DOHH2 (cell line): ENCODE results near the gene GPR78.

Source experiments
- H3F3A ChIP-seq: fragments of 200-600 bp; sonication (generic), shearing (Covaris generic); 2 replicates; pipeline ENCODE4 v1.6.0; 2016; ENCODE audit warnings: antibody characterized with exemption, mild to moderate bottlenecking; ENCODE audit not compliant: control insufficient read depth, insufficient read depth
- H3K27ac ChIP-seq: fragments of 200-600 bp; sonication (generic); 2 replicates; pipeline ENCODE4 v1.5.1; 2014; ENCODE audit warnings: low read depth, mild to moderate bottlenecking, low read length, moderate library complexity
- H3K27me3 ChIP-seq: fragments of 200-600 bp; sonication (generic); 2 replicates; pipeline ENCODE4 v1.6.1; 2014; ENCODE audit warnings: mild to moderate bottlenecking, low read length, mixed read lengths; ENCODE audit not compliant: control insufficient read depth
- H3K36me3 ChIP-seq: fragments of 200-600 bp; sonication (generic); 2 replicates; pipeline ENCODE4 v1.6.1; 2014; ENCODE audit warnings: mild to moderate bottlenecking, low read length, moderate library complexity, mixed read lengths; ENCODE audit not compliant: control insufficient read depth
- H3K4me1 ChIP-seq: fragments of 200-600 bp; sonication (generic); 2 replicates; pipeline ENCODE4 v1.6.1; 2014; ENCODE audit warnings: mild to moderate bottlenecking, low read length, mixed read lengths; ENCODE audit not compliant: control insufficient read depth
- H3K4me2 ChIP-seq: fragments of 200-600 bp; sonication (generic); 2 replicates; pipeline ENCODE4 v1.6.0; 2014; ENCODE audit warnings: mild to moderate bottlenecking, low read length, moderate library complexity
- H3K4me3 ChIP-seq: fragments of 200-600 bp; sonication (generic); 2 replicates; pipeline ENCODE4 v1.5.1; 2014; ENCODE audit warnings: mild to moderate bottlenecking, low read length, mixed read lengths
- H3K79me2 ChIP-seq: fragments of 200-600 bp; sonication (generic); 2 replicates; pipeline ENCODE4 v1.6.1; 2014; ENCODE audit warnings: mild to moderate bottlenecking, low read length, mixed read lengths; ENCODE audit not compliant: control insufficient read depth
- H3K9me2 ChIP-seq: fragments of 200-600 bp; sonication (generic); replicated peaks from 2 replicates; pipeline ENCODE4 v1.6.1; 2014; ENCODE audit warnings: mild to moderate bottlenecking, low read length, mixed read lengths; ENCODE audit not compliant: control insufficient read depth
- H3K9me3 ChIP-seq: fragments of 200-600 bp; sonication (generic); 2 replicates; pipeline ENCODE4 v1.6.1; 2014; ENCODE audit warnings: antibody characterized with exemption, low read length, mixed read lengths; ENCODE audit not compliant: control insufficient read depth, insufficient read depth
- H4K20me1 ChIP-seq: fragments of 200-600 bp; sonication (generic); 2 replicates; pipeline ENCODE4 v1.6.0; 2014; ENCODE audit warnings: low read depth, mild to moderate bottlenecking, antibody characterized with exemption, low read length, moderate library complexity; ENCODE audit not compliant: control insufficient read depth, insufficient read depth
- EZH2phosphoT487 ChIP-seq: fragments of 200-600 bp; sonication (generic); IDR thresholded peaks from 2 replicates; pipeline ENCODE4 v1.6.1; 2017; ENCODE audit warnings: borderline replicate concordance, mild to moderate bottlenecking, antibody characterized with exemption, low read length, moderate library complexity, mixed read lengths
- TF ChIP-seq, protein P1 (sequence below): fragments of 200-600 bp; sonication (generic); IDR thresholded peaks from one replicate; pipeline ENCODE4 v1.5.1; 2014; ENCODE audit warnings: antibody characterized with exemption, mild to moderate bottlenecking, low read depth, low read length; ENCODE audit not compliant: poor library complexity, severe bottlenecking

GPR78 gene

DNA sequence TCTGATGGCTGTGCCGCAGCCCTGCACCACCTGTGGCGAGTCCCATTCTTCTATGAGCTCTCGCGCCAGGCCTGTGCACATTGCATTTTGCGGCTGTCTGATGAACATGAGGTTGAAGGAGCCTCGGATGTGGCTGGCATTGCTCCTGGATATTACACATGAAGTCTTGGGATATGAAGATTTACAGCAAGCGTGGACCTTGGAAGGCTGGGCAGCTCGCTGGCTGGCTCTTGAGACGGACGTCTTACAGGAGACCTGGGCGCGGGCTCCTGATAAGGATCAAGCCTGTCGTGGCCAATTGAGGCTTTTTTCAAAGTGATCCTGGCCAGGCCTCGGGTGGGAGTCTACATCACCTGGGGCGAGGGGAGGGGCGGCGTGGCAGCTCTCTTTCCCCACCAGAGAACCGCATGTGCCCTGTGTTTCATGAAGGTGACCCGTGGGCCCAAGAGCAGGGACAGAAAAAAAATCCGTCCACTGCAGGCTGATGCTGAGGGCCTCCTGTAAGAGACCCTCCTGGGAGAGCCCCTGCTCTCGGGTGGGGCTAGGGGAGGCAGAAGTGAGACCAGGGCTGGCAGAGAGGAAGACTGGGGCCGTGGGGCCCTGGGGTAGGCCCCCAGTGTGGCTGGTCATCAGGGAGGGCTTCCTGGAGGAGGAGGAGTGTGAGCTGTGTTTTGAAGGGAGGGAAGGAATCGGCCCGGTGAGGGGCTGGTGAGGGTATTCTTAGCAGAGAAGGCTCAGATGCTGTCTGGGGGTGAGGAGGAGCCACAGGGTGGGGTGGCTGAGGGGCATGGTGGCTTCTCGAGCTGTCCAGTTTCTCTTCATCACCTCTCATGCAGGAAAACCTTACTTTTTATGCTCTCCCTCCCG is 36.0 kb downstream of the GPR78 start:
- H3K27me3 ChIP-seq = no peaks in the 10 kb centered on the region
- no peaks in the 10 kb centered on the region for H3K9me2 ChIP-seq
- H3K9me3 ChIP-seq = no peaks in the 10 kb centered on the region
- no peak overlapping the region for H3K27ac ChIP-seq
- no peak overlapping the region for H3K4me3 ChIP-seq
- no peaks in the 10 kb centered on the region for H4K20me1 ChIP-seq
- H3K36me3 ChIP-seq = no peaks in the 10 kb centered on the region
- TF ChIP-seq, protein P1, sequence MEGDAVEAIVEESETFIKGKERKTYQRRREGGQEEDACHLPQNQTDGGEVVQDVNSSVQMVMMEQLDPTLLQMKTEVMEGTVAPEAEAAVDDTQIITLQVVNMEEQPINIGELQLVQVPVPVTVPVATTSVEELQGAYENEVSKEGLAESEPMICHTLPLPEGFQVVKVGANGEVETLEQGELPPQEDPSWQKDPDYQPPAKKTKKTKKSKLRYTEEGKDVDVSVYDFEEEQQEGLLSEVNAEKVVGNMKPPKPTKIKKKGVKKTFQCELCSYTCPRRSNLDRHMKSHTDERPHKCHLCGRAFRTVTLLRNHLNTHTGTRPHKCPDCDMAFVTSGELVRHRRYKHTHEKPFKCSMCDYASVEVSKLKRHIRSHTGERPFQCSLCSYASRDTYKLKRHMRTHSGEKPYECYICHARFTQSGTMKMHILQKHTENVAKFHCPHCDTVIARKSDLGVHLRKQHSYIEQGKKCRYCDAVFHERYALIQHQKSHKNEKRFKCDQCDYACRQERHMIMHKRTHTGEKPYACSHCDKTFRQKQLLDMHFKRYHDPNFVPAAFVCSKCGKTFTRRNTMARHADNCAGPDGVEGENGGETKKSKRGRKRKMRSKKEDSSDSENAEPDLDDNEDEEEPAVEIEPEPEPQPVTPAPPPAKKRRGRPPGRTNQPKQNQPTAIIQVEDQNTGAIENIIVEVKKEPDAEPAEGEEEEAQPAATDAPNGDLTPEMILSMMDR = no peak
- no peak for TF ChIP-seq EZH2phosphoT487
- H3K4me1 ChIP-seq = no peaks in the 10 kb centered on the region
- no peaks in the 10 kb centered on the region for H3F3A ChIP-seq
- no peak overlapping the region for H3K4me2 ChIP-seq
- H3K79me2 ChIP-seq = no peaks in the 10 kb centered on the region

DNA sequence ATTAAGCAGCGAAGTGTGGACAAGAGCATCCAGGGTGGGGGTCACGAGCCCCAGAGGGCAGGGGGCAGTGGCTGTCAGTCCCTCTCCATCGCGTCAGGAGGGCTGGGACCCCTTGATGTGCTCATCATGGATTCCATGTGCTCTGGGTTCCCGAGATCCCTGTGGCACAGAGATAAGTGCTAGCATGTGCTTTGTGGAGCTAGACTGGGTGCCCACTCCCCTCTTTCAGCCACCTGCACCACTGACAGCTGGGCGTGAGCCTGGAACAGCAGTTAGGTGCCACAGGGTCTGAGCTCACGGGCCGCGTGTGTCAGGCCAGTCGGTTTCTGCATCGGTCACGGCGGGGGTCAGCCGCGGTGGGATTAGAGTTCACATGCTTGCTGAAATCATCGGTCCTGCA is 36.6 kb downstream of the GPR78 start:
- Histone ChIP-seq H3K9me2 (no peaks in the 10 kb centered on the region), H3K27ac (no peak overlapping the region), H4K20me1 (no peaks in the 10 kb centered on the region), H3K36me3 (no peaks in the 10 kb centered on the region), H3K79me2 (no peaks in the 10 kb centered on the region), H3K27me3 (no peaks in the 10 kb centered on the region), H3K4me3 (no peak overlapping the region), H3K4me2 (no peak overlapping the region), H3K4me1 (no peaks in the 10 kb centered on the region), H3K9me3 (no peaks in the 10 kb centered on the region), H3F3A (no peaks in the 10 kb centered on the region)
- TF ChIP-seq, protein P1 = no peak
- TF ChIP-seq EZH2phosphoT487 = no peak

DNA sequence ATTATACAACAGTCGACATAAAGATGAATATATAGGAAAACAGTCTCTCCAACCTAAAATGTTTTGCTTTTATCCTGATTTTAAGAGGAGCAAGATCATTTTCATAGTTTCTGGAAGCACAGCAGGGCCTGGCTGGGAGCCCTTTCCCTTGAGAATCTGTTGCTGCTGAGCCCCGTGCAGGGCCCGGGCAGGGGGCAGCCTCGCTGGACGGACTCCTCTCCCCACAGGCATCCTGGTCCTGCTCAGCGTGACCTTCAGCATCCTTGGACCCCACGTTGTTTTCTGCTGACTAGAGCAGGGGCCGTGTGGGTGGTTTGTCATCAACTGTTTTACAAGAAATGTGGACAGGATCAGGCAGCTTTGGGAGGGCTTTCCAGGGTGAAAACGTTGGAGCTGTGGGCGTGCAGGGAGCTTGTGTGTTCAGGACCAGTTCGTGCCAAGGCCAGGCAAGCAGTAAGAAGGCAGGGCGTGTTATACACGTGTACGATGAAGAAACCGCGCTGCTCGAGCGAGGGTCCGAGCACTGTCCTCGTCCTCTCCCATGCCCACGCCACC is 37.4 kb downstream of the GPR78 start:
- Histone ChIP-seq H3K27ac (no peak overlapping the region), H3K79me2 (no peaks in the 10 kb centered on the region), H3K4me2 (no peak overlapping the region), H4K20me1 (no peaks in the 10 kb centered on the region), H3K27me3 (no peaks in the 10 kb centered on the region), H3K9me2 (no peaks in the 10 kb centered on the region), H3K9me3 (no peaks in the 10 kb centered on the region), H3K36me3 (no peaks in the 10 kb centered on the region), H3F3A (no peaks in the 10 kb centered on the region), H3K4me1 (no peaks in the 10 kb centered on the region), H3K4me3 (no peak overlapping the region)
- TF ChIP-seq EZH2phosphoT487 = no peak
- TF ChIP-seq, protein P1 = no peak
